SK-N-SH (cell line): ENCODE measurements around the gene SLC38A6.

Experiments used
- CTCF ChIP-seq: fragments of 200-600 bp; sonication (generic); IDR thresholded peaks from 2 replicates; pipeline ENCODE4 v1.6.1; 2017; ENCODE audit warnings: antibody characterized with exemption, mild to moderate bottlenecking, moderate library complexity
- FOXJ3 ChIP-seq: sonication (generic); formaldehyde crosslinking; IDR thresholded peaks from 2 replicates; pipeline ENCODE4 v1.5.1; 2020; ENCODE audit warnings: mild to moderate bottlenecking, missing genetic modification reagents
- GATA2 ChIP-seq: sonication (generic); formaldehyde crosslinking; IDR thresholded peaks from 2 replicates; pipeline ENCODE4 v1.5.0; 2020; ENCODE audit warnings: mild to moderate bottlenecking, missing genetic modification reagents
- NFIC ChIP-seq: IDR thresholded peaks from 2 replicates; pipeline ENCODE4 v1.4.0; 2012; ENCODE audit warnings: borderline replicate concordance
- RAD21 ChIP-seq: IDR thresholded peaks from 2 replicates; pipeline ENCODE4 v1.6.1; 2012; ENCODE audit warnings: mild to moderate bottlenecking, low read length
- RCOR1 ChIP-seq: fragments of 150-350 bp; IDR thresholded peaks from 2 replicates; pipeline ENCODE4 v1.6.1; 2017; ENCODE audit warnings: antibody characterized with exemption, low read length
- RFX5 ChIP-seq: IDR thresholded peaks from 2 replicates; pipeline ENCODE4 v1.6.1; 2012; ENCODE audit warnings: mild to moderate bottlenecking, improper control_type of control experiment, low read length
- TEAD4 ChIP-seq: IDR thresholded peaks from 2 replicates; pipeline ENCODE4 v1.4.0; 2012; ENCODE audit warnings: mild to moderate bottlenecking, borderline replicate concordance; ENCODE audit not compliant: insufficient read depth
- USF1 ChIP-seq: IDR thresholded peaks from 2 replicates; pipeline ENCODE4 v1.4.0; 2012; ENCODE audit warnings: low read depth, borderline replicate concordance

GRCh38 chr14:60956202-60956601, 24.8 kb upstream of the SLC38A6 start:
- TF ChIP-seq TEAD4 (no peak), CTCF (no peak), GATA2 (no peak), NFIC (no peak), USF1 (no peak), RFX5 (no peak), RCOR1 (no peak), FOXJ3 (CRISPR knock-in tag) (no peak), RAD21 (no peak)
